Suprapubic skin (tissue), 4 donors: ENCODE results near the gene CACNA2D4. TPM values are rescaled to one million over a fixed set of nuclear protein-coding genes. Genes with fewer than 3 reads are reported as not detected.
"Not testable (repeated sequence)": the region's sequence is repeated elsewhere in the genome, so short reads cannot be mapped to it uniquely, and the experiment has no call there.

Experiments
- DNase-seq, 2 donors: peaks; one replicate each; pipeline ENCODE4 v3.0.0-alpha.2; 2019; ENCODE audit warnings: low spot score in 2 of 2
- H3K27ac ChIP-seq: fragments of 200-600 bp; sonication (generic); one replicate; pipeline ENCODE4 v1.5.1; 2019
- H3K27me3 ChIP-seq: fragments of 200-600 bp; sonication (generic); one replicate; pipeline ENCODE4 v1.5.1; 2019
- H3K36me3 ChIP-seq: fragments of 200-600 bp; sonication (generic); one replicate; pipeline ENCODE4 v1.5.1; 2019
- H3K4me1 ChIP-seq: fragments of 200-600 bp; sonication (generic); one replicate; pipeline ENCODE4 v1.5.1; 2019
- H3K4me3 ChIP-seq: fragments of 200-600 bp; sonication (generic); one replicate; pipeline ENCODE4 v1.5.1; 2019; ENCODE audit warnings: mild to moderate bottlenecking
- H3K9me3 ChIP-seq: fragments of 200-600 bp; sonication (generic); one replicate; pipeline ENCODE4 v1.5.1; 2019
- CTCF ChIP-seq, 2 donors: fragments of 200-600 bp in 1 of 2; fragments of 450-650 bp in 1 of 2; sonication (generic) in 1 of 2; IDR thresholded peaks; one replicate each; pipeline ENCODE4 v1.5.1; 2016 to 2019; ENCODE audit warnings: antibody characterized with exemption in 2 of 2, mild to moderate bottlenecking in 1 of 2, moderate library complexity in 1 of 2
- EP300 ChIP-seq: sonication (generic); formaldehyde crosslinking; IDR thresholded peaks from one replicate; pipeline ENCODE4 v1.6.1; 2017; ENCODE audit warnings: antibody characterized with exemption
- POLR2A ChIP-seq, 2 donors: fragments of 450-650 bp; IDR thresholded peaks; one replicate each; pipeline ENCODE4 v1.6.1; 2017; ENCODE audit warnings: antibody characterized with exemption in 2 of 2, mild to moderate bottlenecking in 2 of 2, moderate library complexity in 2 of 2
- POLR2AphosphoS5 ChIP-seq, 3 donors: sonication (generic); formaldehyde crosslinking; IDR thresholded peaks; one replicate each; pipeline ENCODE4 v1.6.1; 2017; ENCODE audit warnings: antibody characterized with exemption in 3 of 3
- WGBS: methylation state at CpG from one replicate; pipeline ENCODE4 v1.1.5; 2018; 5-methylcytosine and 5-hydroxymethylcytosine counted together
- total RNA-seq, 4 donors: library from RNA; depleted of rRNA; stranded (reverse); fragments of >200 nt; gene quantifications; one replicate each; pipeline ENCODE4 v1.1.0, GENCODE V29; 2016

Gene CACNA2D4
- total RNA-seq, 4 donors from 2014 or later, result 0.56 to 1.5 (median 0.97) TPM

DNA sequence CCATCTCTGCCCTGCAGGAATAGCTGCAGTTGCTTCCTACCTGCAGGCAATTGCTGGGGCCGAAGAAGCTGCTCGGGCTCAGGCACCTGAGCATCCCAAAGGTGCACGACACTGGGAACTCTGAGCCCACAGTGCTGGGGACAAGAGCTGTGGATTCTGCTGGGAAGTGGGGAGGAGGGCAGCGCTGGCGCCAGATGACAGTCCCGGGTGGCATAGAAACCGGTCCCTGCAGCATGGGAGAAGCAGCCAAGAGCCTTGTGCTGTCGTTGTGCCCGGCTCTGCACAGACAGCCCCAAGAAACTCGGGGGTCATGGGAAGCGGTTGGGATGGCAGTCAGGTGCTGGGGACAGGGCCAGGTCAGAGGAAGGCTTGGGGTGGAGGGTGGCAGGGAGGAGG is 97.6 kb downstream of the CACNA2D4 start:
- H3K27ac ChIP-seq, result no peak overlapping the region
- peaks cover 67% of the 10 kb centered on the region for H3K27me3 ChIP-seq
- H3K4me3 ChIP-seq, result no peak overlapping the region
- no peaks in the 10 kb centered on the region for H3K4me1 ChIP-seq
- H3K9me3 ChIP-seq, result no peaks in the 10 kb centered on the region
- TF ChIP-seq CTCF (IDR thresholded peaks at IDR 0.05) (no peak), POLR2A (IDR thresholded peaks at IDR 0.05) (no peak), POLR2AphosphoS5 (IDR thresholded peaks at IDR 0.05) (no peak)
- 66% methylated on average over 4 of the region's 11 CpGs for WGBS
- H3K36me3 ChIP-seq, result no peaks in the 10 kb centered on the region
- no peak for DNase-seq

DNA sequence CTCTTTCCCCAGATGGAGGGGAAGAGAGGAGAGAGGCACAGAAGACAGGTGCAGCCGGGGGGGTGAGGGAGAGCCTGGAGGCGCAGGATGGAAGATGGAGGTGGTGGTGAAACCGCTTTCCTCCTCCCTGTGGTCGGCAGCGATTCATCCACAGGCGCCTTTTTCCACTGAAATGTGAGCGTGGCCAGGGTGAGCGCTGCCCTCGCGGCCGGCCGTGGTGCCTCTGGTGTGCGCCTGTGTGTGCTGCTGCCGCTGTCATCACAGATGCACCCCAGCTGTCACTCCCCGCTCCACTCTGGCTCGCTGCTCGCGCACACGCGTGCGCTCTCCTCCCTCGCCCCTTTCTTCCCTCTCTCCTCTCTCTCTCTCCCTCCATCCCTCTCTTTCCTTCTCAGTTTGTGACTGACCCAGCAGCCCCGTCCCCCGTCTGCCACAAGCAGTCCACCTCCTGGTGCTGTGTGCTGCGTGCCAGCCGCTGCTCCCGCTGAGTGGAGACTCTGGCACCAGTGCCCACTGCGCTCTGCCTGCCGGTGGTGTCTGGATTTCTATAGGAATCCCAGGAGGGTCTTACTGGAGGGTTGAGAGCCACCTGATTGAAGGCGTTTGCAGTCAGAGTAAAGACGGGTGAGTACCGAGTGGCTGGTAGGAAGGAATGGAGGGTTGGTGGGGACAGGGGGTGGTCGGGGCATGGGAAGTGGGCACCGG is 98.1 kb downstream of the CACNA2D4 start, which contains the start of gene LRTM2:
LRTM2 (plus strand) TSS at position 375 of the 705 bp plus-strand sequence. CDS start 7,584 bp downstream, outside the sequence.
- Histone ChIP-seq H3K4me1 (no peaks in the 10 kb centered on the region), H3K4me3 (no peak within 1 kb of the TSS), H3K27me3 (peaks cover 63% of the 10 kb centered on the region), H3K27ac (no peak within 1 kb of the TSS), H3K36me3 (no peaks in the 10 kb centered on the region), H3K9me3 (no peaks in the 10 kb centered on the region)
- TF ChIP-seq POLR2AphosphoS5 (IDR thresholded peaks at IDR 0.05) (no peak), EP300 (no peak), POLR2A (IDR thresholded peaks at IDR 0.05) (no peak), CTCF (IDR thresholded peaks at IDR 0.05) (no peak)
- 17% methylated on average over 29 of the region's 34 CpGs for WGBS
- no peak for DNase-seq

DNA sequence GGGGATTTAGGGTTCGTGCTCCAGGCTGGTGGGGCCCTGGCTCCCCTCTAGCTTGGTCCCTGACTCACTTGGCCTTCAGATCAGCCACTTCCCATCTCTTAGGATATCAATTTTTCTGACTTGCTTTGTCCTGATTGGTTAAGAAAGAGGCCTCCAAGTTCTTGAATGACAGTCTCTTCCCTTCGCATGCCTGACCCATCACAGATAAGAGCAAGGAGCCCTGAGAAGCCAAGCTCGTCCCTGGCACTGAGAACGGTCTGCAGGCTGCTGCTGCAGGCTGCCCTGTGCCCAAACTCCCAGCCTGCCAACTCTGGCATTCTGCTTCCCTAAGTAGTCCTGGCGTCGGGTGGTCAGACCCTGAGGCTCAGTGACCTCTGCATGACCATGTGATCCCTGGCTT is 98.9 kb downstream of the CACNA2D4 start:
- WGBS, result 32% methylated on average over 4 of the region's 6 CpGs
- H3K27me3 ChIP-seq, result peaks cover 63% of the 10 kb centered on the region
- no peak overlapping the region for H3K4me3 ChIP-seq
- no peaks in the 10 kb centered on the region for H3K4me1 ChIP-seq
- H3K27ac ChIP-seq, result no peak overlapping the region
- no peaks in the 10 kb centered on the region for H3K36me3 ChIP-seq
- TF ChIP-seq CTCF (IDR thresholded peaks at IDR 0.05), result no peak
- no peak for DNase-seq
- no peaks in the 10 kb centered on the region for H3K9me3 ChIP-seq

DNA sequence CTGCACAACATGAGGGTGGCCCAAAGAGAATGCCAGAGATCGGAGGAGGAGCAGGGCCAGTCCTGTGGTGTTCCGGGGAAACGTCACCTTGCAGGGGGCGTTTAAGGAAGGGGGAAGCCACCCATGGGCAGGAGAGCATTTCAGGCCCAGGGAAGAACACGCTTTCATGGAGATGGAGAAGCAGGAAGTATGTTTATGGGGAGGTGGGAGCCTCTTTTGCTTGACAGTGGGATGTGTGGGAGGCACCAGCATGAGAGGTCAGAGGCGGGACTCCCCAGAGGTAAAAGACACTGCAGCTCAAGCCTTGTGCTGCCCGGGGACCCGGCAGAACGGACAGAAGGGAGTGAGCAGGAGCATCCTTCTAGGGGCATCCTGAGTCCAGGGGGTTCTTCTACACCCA is 99.4 kb downstream of the CACNA2D4 start:
- Histone ChIP-seq H3K4me3 (no peak overlapping the region), H3K9me3 (no peaks in the 10 kb centered on the region), H3K27ac (no peak overlapping the region), H3K36me3 (no peaks in the 10 kb centered on the region), H3K27me3 (peaks cover 64% of the 10 kb centered on the region), H3K4me1 (no peaks in the 10 kb centered on the region)
- DNase-seq, result no peak
- 66% methylated on average over 9 of the region's 9 CpGs for WGBS
- no peak for TF ChIP-seq EP300
- no peak for TF ChIP-seq CTCF (IDR thresholded peaks at IDR 0.05)
- TF ChIP-seq POLR2A (IDR thresholded peaks at IDR 0.05), result no peak
- TF ChIP-seq POLR2AphosphoS5 (IDR thresholded peaks at IDR 0.05), result no peak

GRCh38 chr12:1817928-1818327 is 100.5 kb downstream of the CACNA2D4 start:
- peaks cover 60% of the 10 kb centered on the region for H3K27me3 ChIP-seq
- H3K4me3 ChIP-seq, result not testable (repeated sequence)

More at GRCh38 chr12:1817928-1818327, 100.5 kb downstream of the CACNA2D4 start:
- 85% methylated on average over 25 of the region's 28 CpGs for WGBS
- H3K27ac ChIP-seq, H3K4me1 ChIP-seq, H3K9me3 ChIP-seq, H3K36me3 ChIP-seq, DNase-seq: not testable (repeated sequence)
